HCT116 (cell line): ENCODE measurements around the gene RAP2B. TPM values are rescaled to one million over a fixed set of nuclear protein-coding genes. Genes with fewer than 3 reads are reported as not detected.

Experiments used
- ATAC-seq: fragments of 200-7000 bp; cut with Tn5 transposase; 2 replicates; pipeline ENCODE4 v1.9.1; 2020; ENCODE audit warnings: mild to moderate bottlenecking, moderate library complexity
- BruUV-seq: library from RNA; stranded (reverse); fragments of 400-500 nt; replicated peaks from 2 replicates; lab custom pipeline; 2021; lab: Mats Ljungman, UMichigan
- CTCF ChIA-PET: fragments of 300-600 bp; sonication (Branson Sonifier 250); formaldehyde crosslinking; loops from one replicate; lab custom pipeline; 2021; ENCODE audit warnings: antibody characterized with exemption; lab: Charles Lee
- POLR2A ChIA-PET: fragments of 300-600, 350-600 bp; sonication (Branson Sonifier 250); formaldehyde crosslinking; loops from one replicate; lab custom pipeline; 2021; ENCODE audit warnings: antibody characterized with exemption; lab: Charles Lee
- RAD21 ChIA-PET, 2 experiments: fragments of 300-600 bp; sonication (Branson Sonifier 250); formaldehyde crosslinking; loops; one replicate each; lab custom pipeline; 2023; ENCODE audit warnings: low total read pairs in 2 of 2; ENCODE audit not compliant: uncharacterized antibody in 2 of 2, unreplicated experiment in 2 of 2, low non-redundant PET in 1 of 2; lab: Charles Lee
- DNase-seq: peaks from one replicate; pipeline ENCODE4 v3.0.0-alpha.2; 2010; ENCODE audit warnings: low read depth, low spot score
- H2AFZ ChIP-seq: fragments of 200-600 bp; shearing (Covaris generic), sonication (generic); 2 replicates; pipeline ENCODE4 v1.6.1; 2017; ENCODE audit warnings: low read depth, mixed run types, mixed read lengths, antibody characterized with exemption, low read length; ENCODE audit not compliant: poor library complexity, severe bottlenecking
- H3K27ac ChIP-seq: 2 replicates; pipeline ENCODE4 v1.5.1; 2012; ENCODE audit warnings: low read depth, low read length
- H3K27me3 ChIP-seq: fragments of 200-600 bp; sonication (generic); 2 replicates; pipeline ENCODE4 v1.6.1; 2016; ENCODE audit warnings: mixed run types, low read length, mixed read lengths; ENCODE audit not compliant: insufficient read depth
- H3K36me3 ChIP-seq, 2 experiments: fragments of 200-500 bp in 1 of 2; fragments of 200-600 bp in 1 of 2; sonication (Bioruptor generic) in 1 of 2; sonication (generic) in 1 of 2; 2 replicates each; pipeline versions ENCODE4 v1.5.1 to v1.6.1; 2014 to 2016; ENCODE audit warnings: low read length in 2 of 2, inconsistent platforms in 1 of 2, mixed read lengths in 1 of 2, mixed run types in 1 of 2; ENCODE audit not compliant: insufficient read depth in 2 of 2, control insufficient read depth in 1 of 2
- H3K4me1 ChIP-seq, 2 experiments: fragments of 200-600 bp in 1 of 2; sonication (generic) in 1 of 2; 2 replicates each; pipeline versions ENCODE4 v1.5.1 to v1.6.1; 2012 to 2017; ENCODE audit warnings: low read length in 2 of 2, inconsistent platforms in 1 of 2, mild to moderate bottlenecking in 1 of 2, mixed read lengths in 1 of 2, mixed run types in 1 of 2, moderate library complexity in 1 of 2; ENCODE audit not compliant: insufficient read depth in 2 of 2, control insufficient read depth in 1 of 2
- H3K4me2 ChIP-seq: fragments of 200-600 bp; sonication (generic); 2 replicates; pipeline ENCODE4 v1.6.1; 2017; ENCODE audit warnings: mixed run types, low read length, mixed read lengths
- H3K4me3 ChIP-seq, 2 experiments: fragments of 200-600 bp in 1 of 2; sonication (generic) in 1 of 2; replicated peaks in 1 of 2; 2 replicates each; pipeline ENCODE4 v1.5.1; 2011 to 2016; ENCODE audit warnings: low read length in 2 of 2, control low read depth in 1 of 2, low read depth in 1 of 2, mild to moderate bottlenecking in 1 of 2, mixed read lengths in 1 of 2, mixed run types in 1 of 2
- H3K79me2 ChIP-seq: fragments of 200-600 bp; sonication (generic); 2 replicates; pipeline ENCODE4 v1.6.1; 2017; ENCODE audit warnings: mild to moderate bottlenecking, mixed run types, low read length, moderate library complexity, mixed read lengths; ENCODE audit not compliant: insufficient read depth
- H3K9ac ChIP-seq: fragments of 200-600 bp; sonication (generic); 2 replicates; pipeline ENCODE4 v1.6.1; 2016; ENCODE audit warnings: low read length, mixed read lengths
- H3K9me2 ChIP-seq: fragments of 200-600 bp; sonication (generic), shearing (Covaris generic); 2 replicates; pipeline ENCODE4 v1.6.1; 2017; ENCODE audit warnings: mixed run types, mild to moderate bottlenecking, moderate library complexity; ENCODE audit not compliant: insufficient read depth
- H3K9me3 ChIP-seq, 2 experiments: fragments of 200-500 bp in 1 of 2; fragments of 200-600 bp in 1 of 2; sonication (Bioruptor generic) in 1 of 2; sonication (generic) in 1 of 2; 2 replicates each; pipeline ENCODE4 v1.6.1; 2014 to 2017; ENCODE audit warnings: low read length in 2 of 2, mixed read lengths in 2 of 2, inconsistent platforms in 1 of 2, low read depth in 1 of 2, mild to moderate bottlenecking in 1 of 2, mixed run types in 1 of 2, moderate library complexity in 1 of 2; ENCODE audit not compliant: control insufficient read depth in 1 of 2, insufficient read depth in 1 of 2
- H4K20me1 ChIP-seq: fragments of 200-600 bp; sonication (generic), shearing (Covaris generic); 2 replicates; pipeline ENCODE4 v1.6.1; 2017; ENCODE audit warnings: mixed run types, mild to moderate bottlenecking, moderate library complexity; ENCODE audit not compliant: insufficient read depth
- CBX3 ChIP-seq: IDR thresholded peaks from 2 replicates; pipeline ENCODE4 v1.6.1; 2012; ENCODE audit warnings: low read depth
- CTCF ChIP-seq, 3 experiments: fragments of 200-600 bp in 1 of 3; sonication (generic) in 1 of 3; IDR thresholded peaks in 2 of 3; conservative IDR thresholded peaks in 1 of 3; 2 replicates each; pipeline ENCODE4 v1.5.1; 2012 to 2017; ENCODE audit warnings: low read depth in 2 of 3, low read length in 2 of 3, antibody characterized with exemption in 1 of 3, borderline replicate concordance in 1 of 3, control low read depth in 1 of 3, mild to moderate bottlenecking in 1 of 3, mixed read lengths in 1 of 3, mixed run types in 1 of 3, moderate library complexity in 1 of 3; ENCODE audit not compliant: insufficient read depth in 1 of 3
- EGR1 ChIP-seq: IDR thresholded peaks from 2 replicates; pipeline ENCODE4 v1.6.1; 2012; ENCODE audit warnings: low read depth
- ELF1 ChIP-seq: IDR thresholded peaks from 2 replicates; pipeline ENCODE4 v1.6.1; 2012; ENCODE audit warnings: low read depth, borderline replicate concordance
- MAX ChIP-seq: IDR thresholded peaks from 2 replicates; pipeline ENCODE4 v1.6.1; 2012
- POLR2A ChIP-seq: IDR thresholded peaks from 2 replicates; pipeline ENCODE4 v1.7.0; 2011; ENCODE audit warnings: borderline replicate concordance; ENCODE audit not compliant: insufficient read depth, insufficient read length; ENCODE audit errors: extremely low read depth
- POLR2AphosphoS5 ChIP-seq: IDR thresholded peaks from 2 replicates; pipeline ENCODE4 v1.6.1; 2011; ENCODE audit warnings: mild to moderate bottlenecking, low read depth, low read length, moderate library complexity
- RAD21 ChIP-seq: IDR thresholded peaks from 2 replicates; pipeline ENCODE4 v1.6.1; 2012; ENCODE audit warnings: low read depth, mild to moderate bottlenecking
- REST ChIP-seq: IDR thresholded peaks from 2 replicates; pipeline ENCODE4 v1.6.1; 2012; ENCODE audit warnings: low read depth
- SRF ChIP-seq: IDR thresholded peaks from 2 replicates; pipeline ENCODE4 v1.6.1; 2012; ENCODE audit warnings: low read depth
- ZFX ChIP-seq: fragments of 450-650 bp; IDR thresholded peaks from 2 replicates; pipeline ENCODE4 v1.6.1; 2017
- ZNF274 ChIP-seq: fragments of 200-500 bp; sonication (Bioruptor generic); IDR thresholded peaks from 2 replicates; pipeline ENCODE4 v1.6.1; 2014; ENCODE audit warnings: mild to moderate bottlenecking, low read depth, low read length, inconsistent platforms
- intact Hi-C: fragments of 100-400 bp; cut with micrococcal nuclease; formaldehyde crosslinking; loops from 2 replicates; pipeline ENCODE4 v1.10.0; 2022
- total RNA-seq: library from RNA; stranded (reverse); gene quantifications from one replicate; pipeline ENCODE4 v1.2.1, GENCODE V29; 2021; ENCODE audit not compliant: unreplicated experiment

Gene RAP2B
- total RNA-seq, 1 experiment from 2014 or later, result 24.2 TPM

- TF ChIP-seq CTCF (IDR thresholded peaks at IDR 0.05 in 2 of 3, conservative IDR thresholded peaks at IDR 0.05 in 1 of 3; ENCODE audit: borderline replicate concordance in 1 of 3, insufficient read depth in 1 of 3, low read depth in 2 of 3, low read length in 2 of 3) (no peak), CBX3 (no peak), ZFX (no peak), POLR2A (no peak)
Measured at GRCh38 chr3:153142961-153143360, 19.1 kb upstream of the RAP2B start (continued).

- RAD21 ChIA-PET, result no interaction called here
- peak overlapping the region; percentile 68 for H2AFZ ChIP-seq
- no peaks in the 10 kb centered on the region for H3K27me3 ChIP-seq
- CTCF ChIA-PET, result no interaction called here
- POLR2A ChIA-PET, result no interaction called here
- H3K27ac ChIP-seq, result no peak overlapping the region
- ATAC-seq, result no peak
- no peaks in the 10 kb centered on the region for H3K36me3 ChIP-seq
- H4K20me1 ChIP-seq, result no peaks in the 10 kb centered on the region
- no peaks in the 10 kb centered on the region for H3K9me3 ChIP-seq
- no peaks in the 10 kb centered on the region for H3K79me2 ChIP-seq
- BruUV-seq, result no TSS peak
- H3K4me3 ChIP-seq, result no peak overlapping the region
- H3K4me2 ChIP-seq, result peak overlapping the region; percentile 30; the same call in 1 of the 2 replicates
- H3K4me1 ChIP-seq, result peaks cover 18 to 45% of the 10 kb centered on the region in 2 experiments
- DNase-seq, result no peak
- intact Hi-C loops, result loop anchor here (2.0 kb wide), 1 partner anchor 17 kb away; no protein-coding TSS in a partner anchor
- H3K9me2 ChIP-seq, result no peaks in the 10 kb centered on the region
- no peak overlapping the region for H3K9ac ChIP-seq
- TF ChIP-seq MAX (no peak), ELF1 (no peak), RAD21 (no peak), POLR2AphosphoS5 (no peak), SRF (no peak), EGR1 (no peak), REST (no peak), ZNF274 (no peak)
Measured at GRCh38 chr3:153144071-153144470, 18.0 kb upstream of the RAP2B start.
